Keratinocyte (primary cell): ENCODE measurements around the gene GPT2. TPM values are rescaled to one million over a fixed set of nuclear protein-coding genes. Genes with fewer than 3 reads are reported as not detected.

ENCODE experiments used
- DNase-seq: peaks from one replicate; pipeline ENCODE4 v3.0.0-alpha.2; 2011; ENCODE audit warnings: low read depth, missing footprints, low spot score
- FAIRE-seq: peaks from 2 replicates; lab custom pipeline; 2011; peaks lifted over from hg19 to GRCh38; lab: Jason Lieb, UNC
- H2AFZ ChIP-seq: 2 replicates; pipeline ENCODE4 v1.6.0; 2012; ENCODE audit warnings: low read length, control low read depth, inconsistent platforms; ENCODE audit not compliant: control insufficient read depth
- H3K27ac ChIP-seq: 2 replicates; pipeline ENCODE4 v1.5.1; 2011; ENCODE audit warnings: low read length; ENCODE audit not compliant: control insufficient read depth, insufficient read depth
- H3K27me3 ChIP-seq: 3 replicates; pipeline ENCODE4 v1.6.0; 2011; ENCODE audit warnings: low read length; ENCODE audit not compliant: control insufficient read depth, insufficient read depth; ENCODE audit errors: extremely low read depth
- H3K36me3 ChIP-seq, 2 experiments: 2 replicates in 1 of 2; 3 replicates in 1 of 2; pipeline ENCODE4 v1.5.1; 2011; ENCODE audit warnings: low read length in 2 of 2, mild to moderate bottlenecking in 1 of 2; ENCODE audit not compliant: control insufficient read depth in 2 of 2, insufficient read depth in 2 of 2; ENCODE audit errors: extremely low read depth in 1 of 2
- H3K4me1 ChIP-seq: 3 replicates; pipeline ENCODE4 v1.5.1; 2011; ENCODE audit warnings: low read length; ENCODE audit not compliant: control insufficient read depth, insufficient read depth; ENCODE audit errors: extremely low read depth
- H3K4me2 ChIP-seq: 3 replicates; pipeline ENCODE4 v1.6.0; 2011; ENCODE audit warnings: low read depth, low read length; ENCODE audit not compliant: control insufficient read depth, insufficient read depth; ENCODE audit errors: extremely low read depth
- H3K4me3 ChIP-seq, 3 experiments: fragments of 200-600 bp in 1 of 3; sonication (generic) in 1 of 3; 2 replicates in 2 of 3; 3 replicates in 1 of 3; pipeline ENCODE4 v1.5.1; 2011 to 2016; ENCODE audit warnings: low read length in 3 of 3, mild to moderate bottlenecking in 3 of 3, control low read depth in 2 of 3, inconsistent platforms in 1 of 3, low read depth in 1 of 3, mixed read lengths in 1 of 3, mixed run types in 1 of 3, moderate library complexity in 1 of 3; ENCODE audit not compliant: control insufficient read depth in 2 of 3, insufficient read depth in 2 of 3; ENCODE audit errors: extremely low read depth in 1 of 3
- H3K79me2 ChIP-seq: 2 replicates; pipeline ENCODE4 v1.6.0; 2012; ENCODE audit warnings: low read length; ENCODE audit not compliant: control insufficient read depth, insufficient read depth
- H3K9ac ChIP-seq: 3 replicates; pipeline ENCODE4 v1.6.0; 2011; ENCODE audit warnings: low read length; ENCODE audit not compliant: control insufficient read depth, insufficient read depth; ENCODE audit errors: extremely low read depth
- H3K9me1 ChIP-seq: 3 replicates; pipeline ENCODE4 v1.6.0; 2011; ENCODE audit warnings: low read length; ENCODE audit not compliant: control insufficient read depth, insufficient read depth; ENCODE audit errors: extremely low read depth
- H3K9me3 ChIP-seq: 2 replicates; pipeline ENCODE4 v1.5.1; 2012; ENCODE audit warnings: low read depth, low read length; ENCODE audit not compliant: control insufficient read depth
- H4K20me1 ChIP-seq: 3 replicates; pipeline ENCODE4 v1.6.0; 2011; ENCODE audit warnings: low read length; ENCODE audit not compliant: control insufficient read depth, insufficient read depth; ENCODE audit errors: extremely low read depth
- CTCF ChIP-seq, 3 experiments: IDR thresholded peaks in 1 of 3; conservative IDR thresholded peaks in 1 of 3; optimal IDR thresholded peaks in 1 of 3; 2 replicates in 2 of 3; 3 replicates in 1 of 3; pipeline versions ENCODE3 to v1.5.1; 2011; ENCODE audit warnings: low read length in 3 of 3, mild to moderate bottlenecking in 3 of 3, moderate library complexity in 2 of 3, control low read depth in 1 of 3, inconsistent platforms in 1 of 3; ENCODE audit not compliant: insufficient read depth in 2 of 3; ENCODE audit errors: extremely low read depth in 1 of 3
- EZH2 ChIP-seq: IDR thresholded peaks from one replicate; pipeline ENCODE4 v1.6.1; 2012; ENCODE audit warnings: inconsistent platforms, mild to moderate bottlenecking, low read length, moderate library complexity
- dilution Hi-C: fragments of 300-500 bp; cut with MboI; formaldehyde crosslinking; loops from one replicate; pipeline ENCODE4 v1.7.0; 2020; ENCODE audit warnings: low sequenced_read_pairs; ENCODE audit not compliant: extremely low pct_ligation_motif_present
- polyA plus RNA-seq, 5 experiments: library from polyadenylated mRNA; depleted of rRNA in 3 of 5; stranded (reverse) in 3 of 5; stranded (forward) in 1 of 5; unstranded in 1 of 5; fragments of >200 nt; gene quantifications; 1 replicate in 1 of 5; 2 replicates in 3 of 5; 3 replicates in 1 of 5; pipeline versions ENCODE4 v1.2.1 to v1.2.3, GENCODE V29; 2011 to 2012; ENCODE audit warnings: missing spikeins in 2 of 5, low read depth in 1 of 5, low replicate concordance in 1 of 5

Gene GPT2
- polyA plus RNA-seq, 1 donor (not counting 4 experiments of a cell fraction or from before 2014, with no cell fraction given): 16.1 TPM

DNA sequence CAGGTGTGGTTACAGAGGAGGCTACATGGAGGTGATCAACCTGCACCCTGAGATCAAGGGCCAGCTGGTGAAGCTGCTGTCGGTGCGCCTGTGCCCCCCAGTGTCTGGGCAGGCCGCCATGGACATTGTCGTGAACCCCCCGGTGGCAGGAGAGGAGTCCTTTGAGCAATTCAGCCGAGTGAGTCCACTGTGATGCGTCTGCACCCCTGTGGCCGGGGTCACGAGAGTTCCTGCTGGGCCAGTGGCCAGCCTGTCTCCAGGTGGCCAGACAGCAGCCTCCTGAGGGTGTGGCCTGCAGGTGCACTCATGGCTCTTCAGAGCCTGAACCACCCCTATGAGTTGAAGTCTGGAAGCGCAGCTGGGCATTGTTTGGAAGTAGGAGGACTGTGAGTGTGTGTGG is 38.1 kb downstream of the GPT2 start:
- no peak overlapping the region for H3K4me2 ChIP-seq
- H3K9ac ChIP-seq: no peak overlapping the region
- no peak overlapping the region for H2AFZ ChIP-seq
- no peaks in the 10 kb centered on the region for H3K9me3 ChIP-seq
- H3K9me1 ChIP-seq: no peaks in the 10 kb centered on the region
- H3K79me2 ChIP-seq: no peaks in the 10 kb centered on the region
- no peaks in the 10 kb centered on the region for H4K20me1 ChIP-seq
- H3K36me3 ChIP-seq: peaks cover 19 to 52% of the 10 kb centered on the region in 2 experiments
- FAIRE-seq (no peak), DNase-seq (no peak)
- H3K4me3 ChIP-seq: no peak overlapping the region
- H3K4me1 ChIP-seq: no peaks in the 10 kb centered on the region
- no peak overlapping the region for H3K27ac ChIP-seq
- no peaks in the 10 kb centered on the region for H3K27me3 ChIP-seq
- dilution Hi-C loops: no loop called here
- TF ChIP-seq EZH2 (no peak), CTCF (optimal IDR thresholded peaks at IDR 0.05 in 1 of 3, IDR thresholded peaks at IDR 0.05 in 1 of 3, conservative IDR thresholded peaks at IDR 0.05 in 1 of 3; ENCODE audit: extremely low read depth in 1 of 3, insufficient read depth in 2 of 3, low read length in 3 of 3) (no peak)

GRCh38 chr16:46923513-46924295 is 39.5 kb downstream of the GPT2 start:
- H3K79me2 ChIP-seq: no peaks in the 10 kb centered on the region
- no peaks in the 10 kb centered on the region for H3K9me1 ChIP-seq
- H3K27me3 ChIP-seq: no peaks in the 10 kb centered on the region
- FAIRE-seq: no peak
- H3K36me3 ChIP-seq: peaks cover 18 to 44% of the 10 kb centered on the region in 2 experiments
- H3K27ac ChIP-seq: no peak overlapping the region
- H3K4me2 ChIP-seq: no peak overlapping the region
- H2AFZ ChIP-seq: no peak overlapping the region
- no peak for DNase-seq
- TF ChIP-seq CTCF (optimal IDR thresholded peaks at IDR 0.05 in 1 of 3, IDR thresholded peaks at IDR 0.05 in 1 of 3, conservative IDR thresholded peaks at IDR 0.05 in 1 of 3; ENCODE audit: extremely low read depth in 1 of 3, insufficient read depth in 2 of 3, low read length in 3 of 3) (no peak), EZH2 (no peak)
- no peaks in the 10 kb centered on the region for H3K4me1 ChIP-seq
- H3K4me3 ChIP-seq: no peak overlapping the region
- no peaks in the 10 kb centered on the region for H4K20me1 ChIP-seq
- dilution Hi-C loops: no loop called here
- no peaks in the 10 kb centered on the region for H3K9me3 ChIP-seq
- no peak overlapping the region for H3K9ac ChIP-seq
